ENCODE data around the gene JAKMIP3.

The JAKMIP3 gene

DNA sequence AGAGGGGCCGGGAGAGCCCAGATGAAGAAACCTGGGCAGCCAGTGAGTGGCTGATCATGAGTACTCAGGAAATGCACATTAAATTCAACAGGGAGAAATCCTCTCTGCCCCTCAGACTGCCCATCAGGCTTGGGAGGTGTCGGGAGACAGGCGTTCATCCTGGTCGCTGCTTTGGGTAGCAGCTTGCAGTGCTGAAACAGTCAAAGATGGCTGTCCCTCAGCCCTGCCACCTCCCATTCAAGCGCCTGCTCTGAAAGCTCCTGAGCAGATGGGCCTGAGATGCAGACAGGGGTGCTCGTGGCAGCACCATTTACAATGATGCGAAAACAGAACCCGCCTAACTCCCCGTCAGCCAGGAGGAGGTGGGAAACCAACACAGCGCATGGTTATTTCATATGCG is 3.6 kb upstream of the JAKMIP3 start:
- Histone ChIP-seq H3F3A (ENCODE audit: control insufficient read depth, insufficient read depth) (no peaks in the 10 kb centered on the region), H3K4me2 (ENCODE audit: low read length) (no peak overlapping the region), H3K4me1 (ENCODE audit: control insufficient read depth, low read length) (no peaks in the 10 kb centered on the region), H3K36me3 (ENCODE audit: control insufficient read depth, low read length) (no peaks in the 10 kb centered on the region), H3K4me3 (ENCODE audit: low read length) (no peak overlapping the region), H3K79me2 (ENCODE audit: control insufficient read depth, low read length) (no peaks in the 10 kb centered on the region), H3K27ac (ENCODE audit: low read depth, low read length) (no peak overlapping the region), H3K27me3 (ENCODE audit: control insufficient read depth, low read length) (no peaks in the 10 kb centered on the region), H4K20me1 (ENCODE audit: control insufficient read depth, insufficient read depth, low read depth, low read length) (no peaks in the 10 kb centered on the region), H3K9me2 (replicated peaks; ENCODE audit: control insufficient read depth, low read length) (no peaks in the 10 kb centered on the region), H3K9me3 (ENCODE audit: control insufficient read depth, insufficient read depth, low read length) (no peaks in the 10 kb centered on the region)
- TF ChIP-seq EZH2phosphoT487 (IDR thresholded peaks at IDR 0.05; ENCODE audit: borderline replicate concordance, low read length): no peak
- TF ChIP-seq, protein P1, sequence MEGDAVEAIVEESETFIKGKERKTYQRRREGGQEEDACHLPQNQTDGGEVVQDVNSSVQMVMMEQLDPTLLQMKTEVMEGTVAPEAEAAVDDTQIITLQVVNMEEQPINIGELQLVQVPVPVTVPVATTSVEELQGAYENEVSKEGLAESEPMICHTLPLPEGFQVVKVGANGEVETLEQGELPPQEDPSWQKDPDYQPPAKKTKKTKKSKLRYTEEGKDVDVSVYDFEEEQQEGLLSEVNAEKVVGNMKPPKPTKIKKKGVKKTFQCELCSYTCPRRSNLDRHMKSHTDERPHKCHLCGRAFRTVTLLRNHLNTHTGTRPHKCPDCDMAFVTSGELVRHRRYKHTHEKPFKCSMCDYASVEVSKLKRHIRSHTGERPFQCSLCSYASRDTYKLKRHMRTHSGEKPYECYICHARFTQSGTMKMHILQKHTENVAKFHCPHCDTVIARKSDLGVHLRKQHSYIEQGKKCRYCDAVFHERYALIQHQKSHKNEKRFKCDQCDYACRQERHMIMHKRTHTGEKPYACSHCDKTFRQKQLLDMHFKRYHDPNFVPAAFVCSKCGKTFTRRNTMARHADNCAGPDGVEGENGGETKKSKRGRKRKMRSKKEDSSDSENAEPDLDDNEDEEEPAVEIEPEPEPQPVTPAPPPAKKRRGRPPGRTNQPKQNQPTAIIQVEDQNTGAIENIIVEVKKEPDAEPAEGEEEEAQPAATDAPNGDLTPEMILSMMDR (IDR thresholded peaks at IDR 0.05; ENCODE audit: low read depth, low read length, poor library complexity, severe bottlenecking): no peak

DNA sequence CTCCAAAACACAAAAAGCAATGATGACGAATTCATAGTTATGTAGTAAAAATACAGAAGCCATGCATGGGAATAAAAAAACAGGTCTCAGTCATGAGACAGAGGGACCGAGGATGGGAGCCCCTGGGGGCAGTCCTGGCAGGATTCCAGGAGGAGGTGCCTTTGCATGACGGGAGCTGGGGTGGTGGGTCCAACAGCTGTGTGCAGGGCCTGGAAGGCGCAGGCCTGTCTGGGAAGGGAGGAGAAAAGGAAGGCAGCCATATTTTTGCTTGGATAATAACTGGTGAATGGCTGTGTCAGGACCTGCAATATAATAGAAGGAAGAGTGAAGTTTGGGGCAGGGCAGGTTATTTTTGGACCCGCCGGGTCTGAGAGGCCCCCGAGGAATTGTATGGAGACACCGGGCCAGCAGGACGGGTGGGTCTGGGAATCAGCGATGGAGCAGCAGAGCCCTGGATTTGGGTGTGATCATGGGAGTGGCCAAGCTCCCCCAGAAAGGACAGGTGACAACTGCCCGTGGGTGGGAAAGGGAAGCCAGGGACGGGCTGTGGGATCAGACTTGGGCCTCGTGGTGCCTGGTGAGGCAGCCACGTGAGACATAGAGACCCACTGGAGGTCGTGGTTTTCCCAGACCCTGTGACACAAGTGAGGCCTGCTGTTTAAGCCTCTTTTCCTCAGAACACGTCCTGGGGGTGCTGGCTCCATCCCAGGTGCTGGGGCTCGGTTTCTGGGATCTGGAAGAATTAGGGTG is 2.9 kb upstream of the JAKMIP3 start:
- H3K9me3 ChIP-seq (ENCODE audit: control insufficient read depth, insufficient read depth, low read length): no peaks in the 10 kb centered on the region
- H3K9me2 ChIP-seq (replicated peaks; ENCODE audit: control insufficient read depth, low read length): no peaks in the 10 kb centered on the region
- H3K27me3 ChIP-seq (ENCODE audit: control insufficient read depth, low read length): no peaks in the 10 kb centered on the region
- no peaks in the 10 kb centered on the region for H3F3A ChIP-seq (ENCODE audit: control insufficient read depth, insufficient read depth)
- TF ChIP-seq, protein P1 (IDR thresholded peaks at IDR 0.05; ENCODE audit: low read depth, low read length, poor library complexity, severe bottlenecking): no peak
- TF ChIP-seq EZH2phosphoT487 (IDR thresholded peaks at IDR 0.05; ENCODE audit: borderline replicate concordance, low read length): no peak
- no peaks in the 10 kb centered on the region for H3K36me3 ChIP-seq (ENCODE audit: control insufficient read depth, low read length)
- H3K27ac ChIP-seq (ENCODE audit: low read depth, low read length): no peak overlapping the region
- H4K20me1 ChIP-seq (ENCODE audit: control insufficient read depth, insufficient read depth, low read depth, low read length): no peaks in the 10 kb centered on the region
- H3K4me2 ChIP-seq (ENCODE audit: low read length): no peak overlapping the region
- no peak overlapping the region for H3K4me3 ChIP-seq (ENCODE audit: low read length)
- H3K79me2 ChIP-seq (ENCODE audit: control insufficient read depth, low read length): no peaks in the 10 kb centered on the region
- H3K4me1 ChIP-seq (ENCODE audit: control insufficient read depth, low read length): no peaks in the 10 kb centered on the region

DNA sequence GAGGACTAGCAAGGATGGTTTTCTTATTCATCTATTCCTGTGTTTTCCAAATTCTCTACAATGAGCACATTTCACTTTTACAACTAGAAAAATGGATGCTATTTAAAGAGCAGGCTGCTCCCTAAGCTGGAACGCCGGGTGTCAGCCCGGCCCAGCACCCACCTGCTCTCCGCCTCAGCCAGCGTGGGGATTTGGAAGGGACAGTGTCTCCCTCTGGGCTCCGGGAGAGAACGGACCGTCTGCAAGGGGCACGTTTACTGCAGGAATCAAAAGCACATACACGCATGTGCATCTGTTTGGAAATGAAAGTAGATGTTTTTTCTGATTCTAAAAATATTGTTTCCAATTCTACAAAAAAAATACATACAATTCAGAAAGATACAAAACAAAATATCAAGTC is 2.3 kb upstream of the JAKMIP3 start:
- Histone ChIP-seq H3K79me2 (ENCODE audit: control insufficient read depth, low read length) (no peaks in the 10 kb centered on the region), H3K9me3 (ENCODE audit: control insufficient read depth, insufficient read depth, low read length) (no peaks in the 10 kb centered on the region), H3K4me2 (ENCODE audit: low read length) (no peak overlapping the region), H3K4me3 (ENCODE audit: low read length) (no peak overlapping the region), H4K20me1 (ENCODE audit: control insufficient read depth, insufficient read depth, low read depth, low read length) (no peaks in the 10 kb centered on the region), H3K36me3 (ENCODE audit: control insufficient read depth, low read length) (no peaks in the 10 kb centered on the region), H3F3A (ENCODE audit: control insufficient read depth, insufficient read depth) (no peaks in the 10 kb centered on the region), H3K27ac (ENCODE audit: low read depth, low read length) (no peak overlapping the region), H3K27me3 (ENCODE audit: control insufficient read depth, low read length) (no peaks in the 10 kb centered on the region), H3K9me2 (replicated peaks; ENCODE audit: control insufficient read depth, low read length) (no peaks in the 10 kb centered on the region), H3K4me1 (ENCODE audit: control insufficient read depth, low read length) (no peaks in the 10 kb centered on the region)
- TF ChIP-seq, protein P1 (IDR thresholded peaks at IDR 0.05; ENCODE audit: low read depth, low read length, poor library complexity, severe bottlenecking): no peak
- no peak for TF ChIP-seq EZH2phosphoT487 (IDR thresholded peaks at IDR 0.05; ENCODE audit: borderline replicate concordance, low read length)

Measured in DOHH2 (cell line).